ENCODE measurements around the gene MAP4K5.

DNA sequence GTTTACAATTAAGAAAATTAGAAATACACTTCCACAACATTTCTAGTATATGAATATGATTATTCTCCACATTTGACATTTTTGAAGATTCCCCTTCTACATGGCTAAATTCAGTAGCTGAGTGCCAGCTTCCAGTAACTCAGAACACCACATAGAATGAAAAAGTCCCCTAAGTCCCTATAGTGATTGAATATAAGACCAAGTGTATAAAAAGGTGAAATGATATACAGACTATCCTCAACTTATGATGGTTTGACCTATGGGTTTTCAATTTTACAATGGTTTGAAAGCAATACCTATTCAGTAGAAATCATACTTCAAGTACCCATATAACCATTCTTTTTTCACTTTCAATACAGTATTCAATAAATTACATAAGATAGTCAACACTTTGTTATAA lies 43.4 kb upstream of the MAP4K5 start:
- TF ChIP-seq EZH2phosphoT487 (IDR thresholded peaks at IDR 0.05; ENCODE audit: borderline replicate concordance, low read length) = no peak
- TF ChIP-seq, protein P1, sequence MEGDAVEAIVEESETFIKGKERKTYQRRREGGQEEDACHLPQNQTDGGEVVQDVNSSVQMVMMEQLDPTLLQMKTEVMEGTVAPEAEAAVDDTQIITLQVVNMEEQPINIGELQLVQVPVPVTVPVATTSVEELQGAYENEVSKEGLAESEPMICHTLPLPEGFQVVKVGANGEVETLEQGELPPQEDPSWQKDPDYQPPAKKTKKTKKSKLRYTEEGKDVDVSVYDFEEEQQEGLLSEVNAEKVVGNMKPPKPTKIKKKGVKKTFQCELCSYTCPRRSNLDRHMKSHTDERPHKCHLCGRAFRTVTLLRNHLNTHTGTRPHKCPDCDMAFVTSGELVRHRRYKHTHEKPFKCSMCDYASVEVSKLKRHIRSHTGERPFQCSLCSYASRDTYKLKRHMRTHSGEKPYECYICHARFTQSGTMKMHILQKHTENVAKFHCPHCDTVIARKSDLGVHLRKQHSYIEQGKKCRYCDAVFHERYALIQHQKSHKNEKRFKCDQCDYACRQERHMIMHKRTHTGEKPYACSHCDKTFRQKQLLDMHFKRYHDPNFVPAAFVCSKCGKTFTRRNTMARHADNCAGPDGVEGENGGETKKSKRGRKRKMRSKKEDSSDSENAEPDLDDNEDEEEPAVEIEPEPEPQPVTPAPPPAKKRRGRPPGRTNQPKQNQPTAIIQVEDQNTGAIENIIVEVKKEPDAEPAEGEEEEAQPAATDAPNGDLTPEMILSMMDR (conservative IDR thresholded peaks at IDR 0.05; ENCODE audit: low read depth, low read length) = no peak
